Gastrocnemius medialis (tissue), 4 donors: ENCODE results near the gene TSPYL1. TPM values are rescaled to one million over a fixed set of nuclear protein-coding genes. Genes with fewer than 3 reads are reported as not detected.
A peak's percentile ranks its signal among the peaks of the same experiment; 100 is the strongest.

Experiments
- ATAC-seq, 2 donors: fragments of 150-250 bp; one replicate each; pipeline ENCODE4 v1.9.1; 2016
- DNase-seq, 2 donors: peaks; one replicate each; pipeline ENCODE4 v3.0.0-alpha.2; 2019
- H3K27ac ChIP-seq, 4 donors: fragments of 200-600 bp; sonication (generic); 1 replicate in 1 of 4; 2 replicates in 3 of 4; pipeline ENCODE4 v1.5.1; 2016 to 2018; ENCODE audit warnings: mild to moderate bottlenecking in 2 of 4, moderate library complexity in 1 of 4
- H3K27me3 ChIP-seq, 3 donors: fragments of 200-600 bp; sonication (generic) in 2 of 3; 1 replicate in 1 of 3; 2 replicates in 2 of 3; pipeline versions ENCODE4 v1.5.1 to v1.6.0; 2016 to 2019; ENCODE audit warnings: mild to moderate bottlenecking in 1 of 3, moderate library complexity in 1 of 3
- H3K36me3 ChIP-seq, 2 donors: fragments of 200-600 bp; sonication (generic) in 1 of 2; one replicate each; pipeline ENCODE4 v1.5.1; 2017 to 2018
- H3K4me1 ChIP-seq, 2 donors: fragments of 200-600 bp; sonication (generic) in 1 of 2; one replicate each; pipeline ENCODE4 v1.5.1; 2016 to 2017; ENCODE audit warnings: mild to moderate bottlenecking in 2 of 2
- H3K4me3 ChIP-seq, 4 donors: fragments of 200-600 bp; sonication (generic) in 3 of 4; 1 replicate in 1 of 4; 2 replicates in 3 of 4; pipeline ENCODE4 v1.5.1; 2016 to 2019; ENCODE audit warnings: mild to moderate bottlenecking in 2 of 4
- H3K9me3 ChIP-seq, 3 donors: fragments of 200-600 bp; sonication (generic) in 2 of 3; 1 replicate in 1 of 3; 2 replicates in 2 of 3; pipeline ENCODE4 v1.5.1; 2016 to 2019
- POLR2A ChIP-seq, 2 donors: fragments of 450-650 bp; IDR thresholded peaks; one replicate each; pipeline ENCODE4 v1.6.1; 2017; ENCODE audit warnings: antibody characterized with exemption in 2 of 2, mild to moderate bottlenecking in 2 of 2, moderate library complexity in 2 of 2
- in situ Hi-C, 4 donors: fragments of 200-750 bp; cut with MboI; loops; one replicate each; pipeline versions ENCODE4 v1.15.0 to v1.8.0; 2017; ENCODE audit warnings: low sequenced_read_pairs in 4 of 4
- intact Hi-C: fragments of 100-400 bp; cut with DNase I; formaldehyde crosslinking; loops from one replicate; pipeline ENCODE4 v1.15.1; 2023; ENCODE audit warnings: low total_unique reads
- total RNA-seq, 4 donors: library from RNA; depleted of rRNA; stranded (reverse); fragments of >200 nt; gene quantifications; one replicate each; pipeline versions ENCODE4 v1.1.0 to v1.2.3, GENCODE V29; 2016
- TF ChIP-seq, protein P1 (sequence below), 5 experiments: fragments of 450-650 bp in 3 of 5; fragments of 200-600 bp in 2 of 5; sonication (generic) in 2 of 5; IDR thresholded peaks in 4 of 5; conservative IDR thresholded peaks in 1 of 5; 1 replicate in 4 of 5; 2 replicates in 1 of 5; pipeline ENCODE4 v1.5.1; 2016 to 2019; ENCODE audit warnings: antibody characterized with exemption in 5 of 5, mild to moderate bottlenecking in 3 of 5, moderate library complexity in 3 of 5

Gene TSPYL1
- total RNA-seq, 4 donors from 2014 or later, result 74.2 to 160 (median 81.2) TPM

- Histone ChIP-seq H3K4me3 (no peak overlapping the region), H3K9me3 (no peaks in the 10 kb centered on the region), H3K36me3 (no peaks in the 10 kb centered on the region), H3K27me3 (no peaks in the 10 kb centered on the region), H3K27ac (no peak overlapping the region), H3K4me1 (peaks cover 0 to 5% of the 10 kb centered on the region in 2 donors)
- in situ Hi-C loops, result no loop called here
- intact Hi-C loops, result no loop called here
- ATAC-seq (peak in 1 of 2 donors; percentile 61), DNase-seq (peak; percentile 31 to 56)
- TF ChIP-seq POLR2A (IDR thresholded peaks at IDR 0.05), result no peak
- TF ChIP-seq, protein P1, sequence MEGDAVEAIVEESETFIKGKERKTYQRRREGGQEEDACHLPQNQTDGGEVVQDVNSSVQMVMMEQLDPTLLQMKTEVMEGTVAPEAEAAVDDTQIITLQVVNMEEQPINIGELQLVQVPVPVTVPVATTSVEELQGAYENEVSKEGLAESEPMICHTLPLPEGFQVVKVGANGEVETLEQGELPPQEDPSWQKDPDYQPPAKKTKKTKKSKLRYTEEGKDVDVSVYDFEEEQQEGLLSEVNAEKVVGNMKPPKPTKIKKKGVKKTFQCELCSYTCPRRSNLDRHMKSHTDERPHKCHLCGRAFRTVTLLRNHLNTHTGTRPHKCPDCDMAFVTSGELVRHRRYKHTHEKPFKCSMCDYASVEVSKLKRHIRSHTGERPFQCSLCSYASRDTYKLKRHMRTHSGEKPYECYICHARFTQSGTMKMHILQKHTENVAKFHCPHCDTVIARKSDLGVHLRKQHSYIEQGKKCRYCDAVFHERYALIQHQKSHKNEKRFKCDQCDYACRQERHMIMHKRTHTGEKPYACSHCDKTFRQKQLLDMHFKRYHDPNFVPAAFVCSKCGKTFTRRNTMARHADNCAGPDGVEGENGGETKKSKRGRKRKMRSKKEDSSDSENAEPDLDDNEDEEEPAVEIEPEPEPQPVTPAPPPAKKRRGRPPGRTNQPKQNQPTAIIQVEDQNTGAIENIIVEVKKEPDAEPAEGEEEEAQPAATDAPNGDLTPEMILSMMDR (IDR thresholded peaks at IDR 0.05 in 4 of 5, conservative IDR thresholded peaks at IDR 0.05 in 1 of 5), result no peak
Measured at GRCh38 chr6:116229287-116229913, 50.3 kb downstream of the TSPYL1 start.

Other genes with a start within 250 kb of the TSPYL1 start
- gene FRK, start 219.0 kb downstream of the TSPYL1 start, total RNA-seq, result 1 to 10 TPM; 1.3 to 4.8 (median 1.7) TPM
- 10 to 100 TPM in 3 of 4 donors, 1 to 10 TPM in 1; 7.0 to 15.4 (median 12.0) TPM for gene NT5DC1, start 179.1 kb downstream of the TSPYL1 start, total RNA-seq
- not detected for gene COL10A1, start 153.8 kb downstream of the TSPYL1 start, total RNA-seq
- 1 to 10 TPM; 2.8 to 4.8 (median 3.8) TPM for gene TSPYL4, start 25.9 kb downstream of the TSPYL1 start, total RNA-seq
- 10 to 100 TPM in 3 of 4 donors, 1 to 10 TPM in 1; 9.6 to 14.8 (median 11.8) TPM for gene DSE, start 91.0 kb upstream of the TSPYL1 start, total RNA-seq
- gene CALHM6, start 181.4 kb upstream of the TSPYL1 start, total RNA-seq, result 1 to 10 TPM in 1 of 4 donors, under 1 TPM in 3; 0.63 to 2.3 (median 0.86) TPM
- gene CALHM5, start 231.7 kb upstream of the TSPYL1 start, total RNA-seq, result 1 to 10 TPM in 1 of 4 donors, under 1 TPM in 3; 0.56 to 1.5 (median 0.82) TPM